WTC11 (cell line): Measurements from ENCODE around the gene TMEM94.

ENCODE experiments used
- CREB1 ChIP-seq: sonication (generic); formaldehyde crosslinking; IDR thresholded peaks from 2 replicates; pipeline ENCODE4 v1.8.0; 2023; ENCODE audit warnings: mild to moderate bottlenecking, missing genetic modification reagents
- HMGXB4 ChIP-seq: sonication (generic); formaldehyde crosslinking; IDR thresholded peaks from 2 replicates; pipeline ENCODE4 v1.8.1; 2023; ENCODE audit warnings: mild to moderate bottlenecking, moderate library complexity, missing genetic modification reagents
- ZBTB43 ChIP-seq: sonication (generic); formaldehyde crosslinking; IDR thresholded peaks from 2 replicates; pipeline ENCODE4 v1.8.1; 2023; ENCODE audit warnings: mild to moderate bottlenecking, missing genetic modification reagents
- TF ChIP-seq, protein P1 (sequence below): fragments of 200-600 bp; IDR thresholded peaks from 2 replicates; pipeline ENCODE4 v1.8.0; 2022; ENCODE audit warnings: antibody characterized with exemption
- TF ChIP-seq, protein P2 (sequence below): sonication (generic); formaldehyde crosslinking; IDR thresholded peaks from 2 replicates; pipeline ENCODE4 v1.8.0; 2022; ENCODE audit warnings: mild to moderate bottlenecking, missing genetic modification reagents

- TF ChIP-seq, protein P1, sequence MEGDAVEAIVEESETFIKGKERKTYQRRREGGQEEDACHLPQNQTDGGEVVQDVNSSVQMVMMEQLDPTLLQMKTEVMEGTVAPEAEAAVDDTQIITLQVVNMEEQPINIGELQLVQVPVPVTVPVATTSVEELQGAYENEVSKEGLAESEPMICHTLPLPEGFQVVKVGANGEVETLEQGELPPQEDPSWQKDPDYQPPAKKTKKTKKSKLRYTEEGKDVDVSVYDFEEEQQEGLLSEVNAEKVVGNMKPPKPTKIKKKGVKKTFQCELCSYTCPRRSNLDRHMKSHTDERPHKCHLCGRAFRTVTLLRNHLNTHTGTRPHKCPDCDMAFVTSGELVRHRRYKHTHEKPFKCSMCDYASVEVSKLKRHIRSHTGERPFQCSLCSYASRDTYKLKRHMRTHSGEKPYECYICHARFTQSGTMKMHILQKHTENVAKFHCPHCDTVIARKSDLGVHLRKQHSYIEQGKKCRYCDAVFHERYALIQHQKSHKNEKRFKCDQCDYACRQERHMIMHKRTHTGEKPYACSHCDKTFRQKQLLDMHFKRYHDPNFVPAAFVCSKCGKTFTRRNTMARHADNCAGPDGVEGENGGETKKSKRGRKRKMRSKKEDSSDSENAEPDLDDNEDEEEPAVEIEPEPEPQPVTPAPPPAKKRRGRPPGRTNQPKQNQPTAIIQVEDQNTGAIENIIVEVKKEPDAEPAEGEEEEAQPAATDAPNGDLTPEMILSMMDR = no peak
- no peak for TF ChIP-seq ZBTB43
- TF ChIP-seq CREB1 (CRISPR knock-in tag) = no peak
- TF ChIP-seq HMGXB4 = no peak
- TF ChIP-seq, protein P2, sequence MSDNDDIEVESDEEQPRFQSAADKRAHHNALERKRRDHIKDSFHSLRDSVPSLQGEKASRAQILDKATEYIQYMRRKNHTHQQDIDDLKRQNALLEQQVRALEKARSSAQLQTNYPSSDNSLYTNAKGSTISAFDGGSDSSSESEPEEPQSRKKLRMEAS (CRISPR knock-in tag) = no peak
Measured at GRCh38 chr17:75410141-75410540, 46.3 kb upstream of the TMEM94 start.
